Measurements from ENCODE around the gene NMUR2. TPM values are rescaled to one million over a fixed set of nuclear protein-coding genes. Genes with fewer than 3 reads are reported as not detected.

Gene NMUR2
- total and polyA plus RNA-seq, 2 of the 8 experiments (the other 6 are each of a cell fraction or from before 2014, with no cell fraction given): 0.11 TPM; not detected in 1

DNA sequence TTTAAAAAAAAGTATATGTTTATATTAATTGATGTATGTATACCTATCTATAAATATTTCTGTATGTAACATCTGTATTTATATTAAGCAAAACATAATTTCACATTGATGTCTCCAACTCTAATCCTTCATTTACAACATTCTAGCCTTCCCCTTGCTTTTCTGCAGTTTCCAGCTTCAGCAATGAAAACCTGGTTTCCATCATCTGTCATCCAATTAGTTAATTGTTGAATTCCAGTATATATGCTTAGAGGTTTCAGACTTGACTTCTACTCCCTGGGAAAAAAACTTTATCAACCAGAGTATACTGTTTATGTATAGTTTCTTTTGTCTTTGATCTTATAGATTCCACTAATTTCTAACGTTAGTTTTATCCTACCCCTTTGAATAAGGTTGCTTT lies 38.4 kb downstream of the NMUR2 start:
- no peaks in the 10 kb centered on the region for H3K79me2 ChIP-seq (ENCODE audit: control insufficient read depth in 1 of 2, insufficient read depth in 2 of 2, low read length in 2 of 2)
- no peaks in the 10 kb centered on the region for H4K20me1 ChIP-seq (replicated peaks in 1 of 2; ENCODE audit: control insufficient read depth in 1 of 2, insufficient read depth in 2 of 2, low read length in 2 of 2)
- no peaks in the 10 kb centered on the region for H3K23me2 ChIP-seq (ENCODE audit: low read depth, low read length)
- H2BK20ac ChIP-seq (ENCODE audit: low read length): no peak overlapping the region
- H2BK5ac ChIP-seq (ENCODE audit: low read depth, low read length): no peak overlapping the region
- FAIRE-seq (no peak), DNase-seq (ENCODE audit: low read depth in 1 of 2, low spot score in 2 of 2) (no peak)
- no peaks in the 10 kb centered on the region for H3K27me3 ChIP-seq (replicated peaks in 1 of 4; ENCODE audit: control insufficient read depth in 3 of 4, extremely low read depth in 1 of 4, insufficient read depth in 3 of 4, low read length in 3 of 4)
- WGBS, 2 experiments (ENCODE audit: extremely low coverage in 1 of 2, insufficient coverage in 1 of 2, insufficient read length in 1 of 2, insufficient replicate concordance in 2 of 2, low coverage in 1 of 2, low lambda C conversion rate in 2 of 2, missing lambda C conversion rate in 1 of 2): 93% methylated on average over 1 of the region's 1 CpG; no CpG with 5 or more reads in 1 of the 2 experiments
- no peak overlapping the region for H3K4ac ChIP-seq (replicated peaks; ENCODE audit: insufficient read length, low read depth, low read length)
- H3K9ac ChIP-seq (replicated peaks in 1 of 4; ENCODE audit: extremely low read depth in 1 of 4, low read depth in 3 of 4, low read length in 3 of 4): no peak overlapping the region
- H3K79me1 ChIP-seq (ENCODE audit: low read depth, low read length): no peaks in the 10 kb centered on the region
- H3K23ac ChIP-seq (ENCODE audit: insufficient read length): no peak overlapping the region
- H2AFZ ChIP-seq (ENCODE audit: low read length): no peak overlapping the region
- no peak overlapping the region for H2BK15ac ChIP-seq (ENCODE audit: low read length)
- no peaks in the 10 kb centered on the region for H3K36me3 ChIP-seq (ENCODE audit: control insufficient read depth in 2 of 4, insufficient read depth in 4 of 4, low read length in 3 of 4)
- H2BK12ac ChIP-seq (ENCODE audit: low read depth, low read length): no peak overlapping the region
- no peaks in the 10 kb centered on the region for H3K9me3 ChIP-seq (ENCODE audit: insufficient read depth in 2 of 2, low read depth in 1 of 2, low read length in 1 of 2)
- H3K18ac ChIP-seq (ENCODE audit: extremely low read depth, low read length): no peak overlapping the region
- no peak overlapping the region for H3K56ac ChIP-seq (replicated peaks; ENCODE audit: insufficient read length, low read depth, low read length)
- H3K27ac ChIP-seq (ENCODE audit: low read depth, low read length): no peak overlapping the region
- no peak overlapping the region for H4K91ac ChIP-seq (replicated peaks; ENCODE audit: insufficient read length, low read length)
- no peak overlapping the region for H3K4me2 ChIP-seq (ENCODE audit: insufficient read depth in 1 of 2, low read depth in 2 of 2, low read length in 2 of 2)
- POLR2A ChIA-PET (ENCODE audit: partially characterized antibody): no interaction called here
- H2BK120ac ChIP-seq (replicated peaks; ENCODE audit: low read depth, low read length): no peak overlapping the region
- no peak overlapping the region for H2AK5ac ChIP-seq (ENCODE audit: low read depth, low read length)
- H3K4me1 ChIP-seq (replicated peaks in 1 of 4; ENCODE audit: control insufficient read depth in 3 of 4, insufficient read depth in 4 of 4, low read length in 3 of 4): no peaks in the 10 kb centered on the region
- no peak overlapping the region for H3K4me3 ChIP-seq (ENCODE audit: extremely low read depth in 1 of 4, insufficient read depth in 2 of 4, low read depth in 3 of 4, low read length in 4 of 4)
- H3K14ac ChIP-seq (ENCODE audit: insufficient read length): no peak overlapping the region
- no peak overlapping the region for H4K5ac ChIP-seq (ENCODE audit: insufficient read length, low read depth, low read length)
- no peak overlapping the region for H4K8ac ChIP-seq (ENCODE audit: extremely low read depth, insufficient read depth, low read length)
- CTCF ChIA-PET (ENCODE audit: partially characterized antibody): interaction anchor here (1.3 kb wide), 1 partner anchor 10 kb away, joined by 4 read pairs; no protein-coding TSS in a partner anchor
- TF ChIP-seq RBBP5 (IDR thresholded peaks at IDR 0.05; ENCODE audit: borderline replicate concordance, low read depth, low read length) (no peak), ASH2L (IDR thresholded peaks at IDR 0.05; ENCODE audit: low read length) (no peak), GTF2F1 (IDR thresholded peaks at IDR 0.05; ENCODE audit: borderline replicate concordance, low read depth, low read length) (no peak), BCL11A (IDR thresholded peaks at IDR 0.05; ENCODE audit: low read depth in 2 of 2, low read length in 2 of 2) (no peak)
- TF ChIP-seq, protein P1, sequence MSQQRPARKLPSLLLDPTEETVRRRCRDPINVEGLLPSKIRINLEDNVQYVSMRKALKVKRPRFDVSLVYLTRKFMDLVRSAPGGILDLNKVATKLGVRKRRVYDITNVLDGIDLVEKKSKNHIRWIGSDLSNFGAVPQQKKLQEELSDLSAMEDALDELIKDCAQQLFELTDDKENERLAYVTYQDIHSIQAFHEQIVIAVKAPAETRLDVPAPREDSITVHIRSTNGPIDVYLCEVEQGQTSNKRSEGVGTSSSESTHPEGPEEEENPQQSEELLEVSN (IDR thresholded peaks at IDR 0.05): no peak

All from H1 (cell line).